ENCODE results near the gene RBFOX2. TPM values are rescaled to one million over a fixed set of nuclear protein-coding genes. Genes with fewer than 3 reads are reported as not detected.

Gene RBFOX2
- total and polyA plus RNA-seq, 2 of the 13 experiments (the other 11 are each of a cell fraction or from before 2014, with no cell fraction given) = 37.3 to 40.4 TPM

DNA sequence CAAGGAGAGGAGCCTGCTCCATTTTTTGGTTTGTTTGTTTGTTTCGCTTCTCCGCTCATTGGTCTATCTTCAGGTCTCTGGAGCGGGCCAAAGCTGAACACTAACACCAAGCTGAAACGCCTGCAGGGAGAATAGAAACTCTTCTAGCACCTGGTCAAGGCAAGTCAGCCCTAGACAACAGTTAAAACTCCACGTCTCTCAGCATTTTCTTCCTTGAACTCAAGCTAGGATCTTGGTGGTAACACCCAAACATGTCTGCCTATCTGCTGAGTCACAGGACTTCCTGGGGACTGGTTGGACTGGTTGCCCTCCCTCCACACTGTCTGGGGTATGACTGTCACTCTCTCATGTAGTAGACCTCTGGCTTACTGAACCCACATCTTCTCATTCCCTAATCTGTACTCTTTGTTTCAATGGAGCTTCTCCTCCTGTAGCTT is 23.9 kb upstream of the RBFOX2 start (continued):
- TF ChIP-seq CCDC6 (CRISPR knock-in tag; IDR thresholded peaks at IDR 0.05) (no peak), MIER2 (CRISPR knock-in tag; IDR thresholded peaks at IDR 0.05) (no peak), ELF4 (CRISPR knock-in tag; IDR thresholded peaks at IDR 0.05; ENCODE audit: borderline replicate concordance) (no peak), MAFK (conservative IDR thresholded peaks at IDR 0.05 in 1 of 2, IDR thresholded peaks at IDR 0.05 in 1 of 2; ENCODE audit: low read length in 2 of 2) (peak; percentile 25 to 56; a peak in 3 of 4 replicates), KAT2B (IDR thresholded peaks at IDR 0.05; ENCODE audit: borderline replicate concordance, low read depth, low read length) (no peak), HIVEP1 (CRISPR knock-in tag; IDR thresholded peaks at IDR 0.05) (no peak), NFE2L2 (IDR thresholded peaks at IDR 0.05; ENCODE audit: low read length) (peak; percentile 79; the same call in 1 of the 2 replicates), HMG20B (CRISPR knock-in tag; conservative IDR thresholded peaks at IDR 0.05) (no peak), NFE2 (CRISPR knock-in tag; IDR thresholded peaks at IDR 0.05) (peak; percentile 32; the same call in 1 of the 2 replicates), FOSL2 (CRISPR knock-in tag; IDR thresholded peaks at IDR 0.05) (peak; percentile 45; the same call in 1 of the 2 replicates), EED (CRISPR knock-in tag; IDR thresholded peaks at IDR 0.05) (no peak)

DNA sequence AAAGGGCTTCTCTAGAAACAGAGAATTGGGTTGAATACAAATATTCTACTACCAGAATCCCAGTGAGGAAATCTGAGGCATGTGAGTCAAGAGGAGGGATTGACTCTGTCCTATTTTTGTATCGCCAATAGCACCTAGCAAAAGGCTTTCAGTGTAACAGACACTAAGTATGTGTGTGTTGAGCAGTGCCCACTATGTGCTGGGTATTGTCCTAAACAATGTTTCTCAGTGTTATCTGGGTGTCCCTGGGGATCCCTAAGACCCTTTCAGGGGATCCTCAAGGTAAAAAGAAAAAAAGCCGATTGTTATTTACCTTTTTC is 21.0 kb upstream of the RBFOX2 start:
- ATAC-seq (no peak), FAIRE-seq (no peak), DNase-seq (ENCODE audit: low spot score) (no peak)
- H3K36me3 ChIP-seq (replicated peaks in 1 of 2; ENCODE audit: control insufficient read depth in 1 of 2, insufficient read depth in 2 of 2, low read length in 2 of 2) = no peaks in the 10 kb centered on the region
- 52% methylated on average over 2 of the region's 2 CpGs for WGBS (ENCODE audit: low lambda C conversion rate)
- no peaks in the 10 kb centered on the region for H3K79me2 ChIP-seq (ENCODE audit: insufficient read depth, low read length)
- POLR2A ChIA-PET = no interaction called here
- peaks cover 23% of the 10 kb centered on the region for H3K4me1 ChIP-seq (ENCODE audit: insufficient read depth, low read length)
- H3K4me3 ChIP-seq (replicated peaks in 1 of 3; ENCODE audit: insufficient read depth in 1 of 3, low read depth in 2 of 3, low read length in 3 of 3) = no peak overlapping the region
- in situ Hi-C loops (cut with HindIII; ENCODE audit: extremely low pct_ligation_motif_present, low pct_unique_long_range_greater_than_20kb) (no loop called here), intact Hi-C loops (cut with micrococcal nuclease; ENCODE audit: unreplicated experiment) (no loop called here)
- H3K27me3 ChIP-seq (ENCODE audit: control insufficient read depth in 1 of 2, insufficient read depth in 2 of 2, low read length in 2 of 2) = peaks cover 0 to 1% of the 10 kb centered on the region in 2 experiments; a peak in 1 of 5 replicates
- no TSS peak for BruUV-seq (replicated peaks)
- CTCF ChIA-PET (ENCODE audit: low intra/inter-chr PET ratio, low total read pairs) = no interaction called here
- no peaks in the 10 kb centered on the region for H3K9me3 ChIP-seq (ENCODE audit: low read length)
- no peak overlapping the region for H2AFZ ChIP-seq (ENCODE audit: low read length)
- H3K9ac ChIP-seq (ENCODE audit: insufficient read depth, low read depth, low read length) = no peak overlapping the region
- no peaks in the 10 kb centered on the region for H4K20me1 ChIP-seq (ENCODE audit: insufficient read depth, low read length)
- H3K4me2 ChIP-seq (ENCODE audit: low read depth, low read length) = no peak overlapping the region
- H3K27ac ChIP-seq (ENCODE audit: extremely low read length, insufficient read depth, low read length) = no peak overlapping the region
- TF ChIP-seq FOSL1 (CRISPR knock-in tag; IDR thresholded peaks at IDR 0.05; ENCODE audit: borderline replicate concordance) = no peak
- no peak for TF ChIP-seq KAT2B (IDR thresholded peaks at IDR 0.05; ENCODE audit: borderline replicate concordance, low read depth, low read length)
- no peak for TF ChIP-seq TBX3 (IDR thresholded peaks at IDR 0.05; ENCODE audit: borderline replicate concordance)
- no peak for TF ChIP-seq NFKB2 (CRISPR knock-in tag; IDR thresholded peaks at IDR 0.05; ENCODE audit: borderline replicate concordance)
- no peak for TF ChIP-seq ZBTB33 (CRISPR knock-in tag; IDR thresholded peaks at IDR 0.05)
- no peak for TF ChIP-seq KDM4B (CRISPR knock-in tag; IDR thresholded peaks at IDR 0.05)
- no peak for TF ChIP-seq ESRRA (CRISPR knock-in tag; IDR thresholded peaks at IDR 0.05; ENCODE audit: low read depth)
- TF ChIP-seq ZSCAN5A (CRISPR knock-in tag; IDR thresholded peaks at IDR 0.05; ENCODE audit: borderline replicate concordance) = no peak
- no peak for TF ChIP-seq KLF11 (CRISPR knock-in tag; IDR thresholded peaks at IDR 0.05)
- no peak for TF ChIP-seq U2AF2 (IDR thresholded peaks at IDR 0.05; ENCODE audit: low read depth, low read length)
- no peak for TF ChIP-seq TAF15 (IDR thresholded peaks at IDR 0.05; ENCODE audit: low read depth, low read length, poor library complexity, severe bottlenecking)
- TF ChIP-seq SIX1 (CRISPR knock-in tag; IDR thresholded peaks at IDR 0.05; ENCODE audit: borderline replicate concordance) = no peak
- no peak for TF ChIP-seq AGO1 (IDR thresholded peaks at IDR 0.05; ENCODE audit: low read depth, low read length, poor library complexity, severe bottlenecking)
- no peak for TF ChIP-seq MLLT10 (CRISPR knock-in tag; IDR thresholded peaks at IDR 0.05)
